HT-29 (cell line): ENCODE results near the gene GARNL3. TPM values are rescaled to one million over a fixed set of nuclear protein-coding genes. Genes with fewer than 3 reads are reported as not detected.

ENCODE experiments used
- DNase-seq: peaks from one replicate; pipeline ENCODE4 v3.0.0-alpha.2; 2015; ENCODE audit warnings: low spot score
- total RNA-seq: library from RNA; depleted of rRNA; stranded (reverse); fragments of >200 nt; shearing (Covaris generic); gene quantifications from 2 replicates; pipeline ENCODE4 v1.2.3, GENCODE V29; 2014; rRNA removed

GARNL3 gene, protein sequence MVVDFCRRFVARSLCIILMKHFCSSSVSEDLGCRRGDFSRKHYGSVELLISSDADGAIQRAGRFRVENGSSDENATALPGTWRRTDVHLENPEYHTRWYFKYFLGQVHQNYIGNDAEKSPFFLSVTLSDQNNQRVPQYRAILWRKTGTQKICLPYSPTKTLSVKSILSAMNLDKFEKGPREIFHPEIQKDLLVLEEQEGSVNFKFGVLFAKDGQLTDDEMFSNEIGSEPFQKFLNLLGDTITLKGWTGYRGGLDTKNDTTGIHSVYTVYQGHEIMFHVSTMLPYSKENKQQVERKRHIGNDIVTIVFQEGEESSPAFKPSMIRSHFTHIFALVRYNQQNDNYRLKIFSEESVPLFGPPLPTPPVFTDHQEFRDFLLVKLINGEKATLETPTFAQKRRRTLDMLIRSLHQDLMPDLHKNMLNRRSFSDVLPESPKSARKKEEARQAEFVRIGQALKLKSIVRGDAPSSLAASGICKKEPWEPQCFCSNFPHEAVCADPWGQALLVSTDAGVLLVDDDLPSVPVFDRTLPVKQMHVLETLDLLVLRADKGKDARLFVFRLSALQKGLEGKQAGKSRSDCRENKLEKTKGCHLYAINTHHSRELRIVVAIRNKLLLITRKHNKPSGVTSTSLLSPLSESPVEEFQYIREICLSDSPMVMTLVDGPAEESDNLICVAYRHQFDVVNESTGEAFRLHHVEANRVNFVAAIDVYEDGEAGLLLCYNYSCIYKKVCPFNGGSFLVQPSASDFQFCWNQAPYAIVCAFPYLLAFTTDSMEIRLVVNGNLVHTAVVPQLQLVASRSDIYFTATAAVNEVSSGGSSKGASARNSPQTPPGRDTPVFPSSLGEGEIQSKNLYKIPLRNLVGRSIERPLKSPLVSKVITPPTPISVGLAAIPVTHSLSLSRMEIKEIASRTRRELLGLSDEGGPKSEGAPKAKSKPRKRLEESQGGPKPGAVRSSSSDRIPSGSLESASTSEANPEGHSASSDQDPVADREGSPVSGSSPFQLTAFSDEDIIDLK
- total RNA-seq = 0.56 and 1.3 TPM in 2 replicates

DNA sequence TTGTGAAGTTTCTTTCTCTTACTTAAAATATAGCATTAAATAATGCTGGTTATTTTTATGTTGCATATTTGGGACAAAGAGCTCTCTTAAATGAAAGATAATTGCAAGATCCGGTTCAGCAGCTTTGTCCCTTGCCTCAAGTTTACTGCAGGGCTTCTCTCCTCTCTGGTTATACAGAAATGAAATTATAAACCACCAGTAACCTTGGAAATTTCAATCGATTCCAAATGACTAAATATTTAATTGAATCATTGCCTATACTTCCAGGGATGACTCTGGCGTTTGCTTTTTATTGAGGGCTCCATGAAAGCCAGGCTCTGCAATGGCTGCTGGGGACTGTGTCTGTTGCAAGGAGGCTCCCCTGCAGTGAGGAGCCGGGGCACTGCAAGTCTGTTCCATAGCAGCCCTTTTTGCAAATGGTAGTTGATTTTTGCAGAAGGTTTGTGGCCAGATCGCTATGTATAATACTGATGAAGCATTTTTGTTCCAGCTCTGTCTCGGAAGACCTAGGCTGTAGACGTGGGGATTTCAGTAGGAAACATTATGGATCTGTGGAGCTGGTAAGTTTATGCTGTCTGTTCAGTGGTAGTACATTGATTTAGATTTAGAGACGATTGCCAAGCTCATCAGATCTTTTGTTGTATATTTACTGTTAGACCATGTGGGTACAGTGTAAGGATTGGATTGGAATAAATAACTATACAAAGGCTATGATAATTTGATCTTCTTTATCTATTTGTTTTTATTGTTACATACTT is at the start of gene GARNL3:
GARNL3 (plus strand) TSS at position 313 of the 758 bp plus-strand sequence; CDS start at position 417, 104 bp downstream.
- no peak for DNase-seq

DNA sequence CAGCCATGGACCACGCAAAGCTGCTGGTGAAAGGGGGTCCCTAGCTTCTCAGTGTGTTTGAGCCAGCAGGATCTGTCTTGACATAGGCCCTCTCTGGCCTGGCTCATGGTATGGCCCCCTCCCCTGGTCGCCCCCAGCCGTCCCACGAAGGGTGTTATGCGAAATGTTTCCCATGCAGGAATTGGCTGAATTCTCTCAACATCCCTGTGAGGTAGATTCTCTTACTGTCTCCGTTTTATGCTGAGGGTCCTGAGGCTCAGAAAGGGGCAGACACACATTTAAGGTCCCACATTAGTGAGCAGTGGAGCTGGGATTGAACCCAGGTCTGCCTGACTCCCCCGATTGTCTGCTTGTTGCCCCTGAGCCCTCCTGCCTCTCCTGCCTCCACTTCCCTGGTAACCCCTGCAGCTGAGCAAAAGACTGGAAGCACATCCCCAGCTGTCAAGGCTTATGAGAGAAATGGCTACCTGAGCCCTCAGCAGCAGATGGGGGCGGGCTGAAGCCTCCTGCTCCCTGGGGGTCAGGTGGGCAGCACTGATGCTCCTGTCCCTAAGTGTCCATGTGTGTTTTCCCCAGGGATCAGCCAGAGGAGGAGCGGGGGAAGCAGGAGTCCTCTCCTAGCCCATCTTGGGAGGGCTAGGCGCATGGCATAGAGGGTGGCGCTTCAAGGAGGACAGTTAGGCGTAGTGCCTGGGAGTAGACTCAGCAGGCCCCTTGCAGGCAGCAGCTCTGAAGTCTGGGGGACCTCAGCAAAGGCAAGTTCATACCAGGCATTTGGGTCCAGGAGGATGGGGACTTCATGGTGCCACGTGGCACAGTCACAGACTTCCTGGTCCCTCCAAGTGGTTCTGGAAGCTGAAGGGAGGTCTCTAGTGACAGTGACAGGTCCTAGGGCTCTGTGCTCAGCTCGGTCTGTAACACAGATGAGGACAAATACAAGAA is 49.0 kb upstream of the GARNL3 start:
- DNase-seq = no peak

DNA sequence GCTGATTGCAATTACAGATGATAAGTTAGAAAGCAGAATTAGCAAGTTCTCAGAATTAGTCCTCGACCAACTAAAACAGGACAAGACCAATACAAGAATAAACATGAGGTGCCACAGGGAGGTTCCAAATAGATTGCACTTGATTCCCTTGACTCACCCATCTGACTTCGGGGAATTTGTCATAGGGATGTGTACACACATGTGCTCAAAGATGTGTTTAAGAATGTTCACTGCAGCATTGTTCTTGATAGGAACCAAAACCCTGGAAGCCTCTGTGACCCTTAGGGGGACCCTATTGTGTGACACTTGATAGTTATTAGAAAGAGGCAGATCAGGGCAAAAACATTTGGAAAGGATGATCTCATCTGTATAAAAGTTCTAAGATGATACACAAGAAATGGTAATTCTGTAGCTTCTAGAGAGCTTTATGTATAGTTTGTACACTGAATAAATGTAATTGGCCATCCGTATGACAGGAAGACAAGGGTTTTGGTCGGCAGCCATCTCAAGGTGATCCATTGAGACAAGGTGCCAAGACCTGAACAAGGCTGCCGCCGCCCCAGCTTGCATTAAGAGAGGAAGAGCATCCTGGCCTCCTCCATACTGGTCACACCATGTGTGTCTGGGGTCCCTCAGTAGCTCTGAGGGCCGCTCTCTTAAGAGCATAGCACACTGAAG is 48.2 kb upstream of the GARNL3 start:
- DNase-seq = no peak

DNA sequence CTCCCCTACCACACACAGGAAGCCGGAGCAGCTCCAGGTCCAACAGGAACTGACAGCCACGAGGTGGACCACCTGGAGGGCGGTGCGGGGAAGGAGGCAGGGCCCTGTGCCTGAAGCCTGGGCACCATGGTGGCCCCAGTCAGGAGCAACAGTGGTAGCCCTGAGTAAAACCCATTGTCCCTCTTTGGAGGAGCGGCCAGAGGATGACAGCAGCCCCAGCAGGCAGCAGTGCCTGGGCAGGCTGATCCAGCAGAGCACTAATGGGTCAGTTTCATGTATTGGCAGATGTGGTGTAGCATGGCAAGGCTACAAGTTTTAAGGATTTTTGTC is 47.7 kb upstream of the GARNL3 start:
- no peak for DNase-seq

DNA sequence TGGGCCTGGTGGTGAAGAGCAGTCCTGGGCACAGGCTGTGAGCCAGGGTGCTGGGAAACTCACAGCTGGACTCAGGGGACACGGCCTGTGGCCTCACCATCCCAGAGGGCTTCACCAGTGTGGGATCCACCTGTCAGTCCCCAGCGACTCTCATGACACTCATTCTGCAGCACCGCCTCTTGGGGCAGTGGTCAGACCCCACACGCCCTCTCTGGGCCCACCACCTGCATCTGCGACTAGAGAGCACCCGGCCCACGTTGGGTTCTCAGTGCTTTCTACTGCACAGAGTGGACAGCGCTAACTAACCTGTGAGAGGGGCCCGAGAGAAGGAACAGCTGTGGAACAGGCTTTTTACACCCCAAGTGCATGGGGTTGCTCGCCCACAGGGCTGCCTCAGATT is 45.8 kb upstream of the GARNL3 start:
- DNase-seq = no peak

DNA sequence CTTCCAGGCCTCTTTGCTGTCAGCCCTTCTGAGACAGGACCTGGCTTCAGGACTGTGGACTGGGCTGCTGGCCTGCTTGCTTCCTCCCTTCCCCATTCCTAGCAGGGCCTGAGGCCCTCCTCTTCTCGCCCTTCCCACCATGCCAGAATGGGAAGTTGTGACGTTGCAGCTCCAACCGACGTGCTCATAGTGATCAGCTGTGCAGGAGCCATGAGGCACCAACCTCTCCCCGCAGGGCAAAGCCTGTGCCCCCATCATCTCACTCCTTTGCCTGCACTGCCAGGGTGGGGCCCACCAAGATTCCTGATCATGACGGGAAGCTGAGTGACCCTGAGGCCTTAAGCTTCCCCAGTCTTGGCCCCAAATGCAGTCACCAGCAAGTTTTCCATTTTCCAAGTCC is 45.1 kb upstream of the GARNL3 start:
- no peak for DNase-seq

DNA sequence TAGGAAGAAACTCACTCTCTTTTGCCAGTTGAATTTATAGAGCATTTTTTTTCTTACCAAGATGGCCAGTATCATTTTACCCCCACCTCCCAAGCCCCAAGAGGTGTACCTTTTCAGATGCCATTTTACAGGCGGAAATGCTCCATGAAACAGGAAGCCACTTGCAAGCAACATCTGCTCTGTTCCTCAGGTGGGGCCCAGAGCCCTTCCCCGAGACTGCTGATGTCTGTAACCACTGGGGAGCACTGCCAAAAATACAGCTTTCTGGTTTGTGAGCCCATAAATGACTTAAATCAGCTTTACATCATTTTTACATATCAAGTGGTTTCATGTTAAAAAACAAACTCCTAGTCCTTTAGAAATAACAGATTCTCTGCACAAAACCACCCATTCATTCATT is 42.9 kb upstream of the GARNL3 start:
- DNase-seq = no peak

DNA sequence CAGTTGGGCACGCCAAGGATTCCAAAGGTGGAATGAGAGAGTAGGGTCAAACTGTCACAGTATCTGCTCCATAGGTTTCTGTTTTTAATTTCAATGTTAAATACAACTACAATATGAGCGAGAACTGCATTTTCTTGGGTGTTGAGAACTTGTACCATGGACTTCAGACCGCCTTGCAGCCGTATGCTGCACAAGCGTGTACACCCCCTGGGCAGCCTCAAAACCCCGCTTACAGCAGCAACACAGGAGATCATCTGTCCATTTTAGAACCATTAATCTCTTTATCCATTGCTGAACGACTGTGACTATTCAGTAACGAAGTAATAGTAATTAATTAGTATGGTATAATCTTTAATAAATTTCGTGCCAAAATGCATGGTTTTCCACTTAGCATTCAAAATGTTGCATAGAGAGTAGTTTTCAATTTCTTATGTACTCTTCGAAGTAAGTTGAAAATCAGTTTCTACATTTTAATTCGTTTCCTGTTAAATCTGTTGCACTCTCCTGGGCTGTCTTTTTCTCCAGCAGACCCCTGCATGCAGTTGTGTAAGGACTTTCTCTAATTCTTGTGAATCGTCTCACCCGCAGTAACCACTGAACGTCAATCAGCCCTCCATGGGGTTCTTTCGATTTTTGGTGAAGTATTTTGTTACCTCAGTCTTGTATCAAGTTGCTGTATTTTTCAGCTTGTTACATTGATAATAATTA is 42.0 kb upstream of the GARNL3 start:
- DNase-seq = no peak

DNA sequence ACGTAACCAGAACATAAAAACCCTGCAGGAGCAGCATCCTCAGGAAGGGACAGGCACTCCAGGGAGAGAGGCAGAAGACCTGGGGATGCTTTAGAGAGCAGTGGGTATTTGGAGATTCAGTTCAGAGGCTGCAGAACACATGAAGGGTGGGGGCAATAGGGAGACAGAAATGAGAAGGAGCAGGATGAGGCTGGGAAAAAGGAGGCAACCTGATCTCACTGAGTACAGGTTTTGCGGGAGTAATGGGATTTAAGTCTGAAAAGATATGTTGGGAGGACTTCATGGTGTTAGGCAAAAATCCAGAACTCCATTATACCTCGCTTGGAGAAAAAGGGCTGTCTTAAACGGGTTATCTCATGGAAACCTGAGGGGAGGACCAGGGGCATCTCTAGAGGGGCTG is 41.3 kb upstream of the GARNL3 start:
- DNase-seq = no peak

DNA sequence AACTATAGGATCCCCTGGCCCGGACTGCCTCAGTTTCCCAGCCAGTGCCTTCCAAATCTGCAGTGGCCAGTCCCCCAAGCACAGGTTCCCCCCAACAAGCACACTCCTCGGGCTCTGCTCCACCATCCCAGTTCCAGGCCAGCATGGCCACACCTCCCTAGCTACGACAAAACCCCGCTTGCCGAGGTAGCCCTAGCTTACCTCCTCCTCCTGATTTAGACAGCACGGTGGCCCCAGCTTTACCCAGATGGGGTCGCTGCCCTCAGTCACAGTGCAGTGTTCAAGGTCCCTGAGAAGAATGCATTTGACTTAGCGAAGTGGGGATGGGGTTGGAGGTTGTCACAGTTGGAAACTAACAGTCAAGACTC is 40.8 kb upstream of the GARNL3 start:
- no peak for DNase-seq

DNA sequence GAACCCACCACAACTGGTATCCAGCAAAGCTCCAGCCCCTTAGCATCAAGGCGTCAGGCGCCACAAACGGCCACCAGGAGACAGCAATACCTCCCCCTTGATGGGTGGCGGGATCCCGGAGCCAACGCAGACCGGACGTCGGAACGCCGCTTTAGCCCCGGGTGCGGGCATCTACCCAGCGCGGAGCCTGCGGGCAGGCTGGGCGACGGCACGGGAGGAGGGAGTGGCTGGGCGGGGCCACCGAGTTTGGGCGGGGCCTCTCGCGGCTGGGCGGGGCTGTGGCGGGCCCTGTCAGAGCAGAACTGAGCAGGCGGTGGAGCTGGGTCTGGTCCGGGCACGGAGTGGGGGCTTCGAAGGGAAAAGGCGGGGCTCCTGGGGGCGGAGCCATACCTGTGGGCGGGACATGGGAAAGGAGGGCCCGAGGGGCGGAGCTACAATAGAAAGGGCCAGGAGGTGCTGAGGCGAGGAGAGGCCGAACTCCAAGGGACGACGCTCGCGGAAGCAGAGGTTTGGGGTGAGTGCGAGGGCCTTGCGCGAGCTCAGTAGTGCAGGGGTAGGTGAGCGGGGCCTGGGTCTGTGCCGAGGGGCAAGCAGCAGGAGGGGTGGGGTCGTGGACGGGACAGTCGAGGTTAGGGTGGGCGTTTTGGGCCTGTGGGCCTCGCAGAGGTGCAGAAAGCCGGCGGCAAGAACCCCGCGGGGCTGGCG is 40.2 kb upstream of the GARNL3 start:
- DNase-seq = peak; percentile 77

DNA sequence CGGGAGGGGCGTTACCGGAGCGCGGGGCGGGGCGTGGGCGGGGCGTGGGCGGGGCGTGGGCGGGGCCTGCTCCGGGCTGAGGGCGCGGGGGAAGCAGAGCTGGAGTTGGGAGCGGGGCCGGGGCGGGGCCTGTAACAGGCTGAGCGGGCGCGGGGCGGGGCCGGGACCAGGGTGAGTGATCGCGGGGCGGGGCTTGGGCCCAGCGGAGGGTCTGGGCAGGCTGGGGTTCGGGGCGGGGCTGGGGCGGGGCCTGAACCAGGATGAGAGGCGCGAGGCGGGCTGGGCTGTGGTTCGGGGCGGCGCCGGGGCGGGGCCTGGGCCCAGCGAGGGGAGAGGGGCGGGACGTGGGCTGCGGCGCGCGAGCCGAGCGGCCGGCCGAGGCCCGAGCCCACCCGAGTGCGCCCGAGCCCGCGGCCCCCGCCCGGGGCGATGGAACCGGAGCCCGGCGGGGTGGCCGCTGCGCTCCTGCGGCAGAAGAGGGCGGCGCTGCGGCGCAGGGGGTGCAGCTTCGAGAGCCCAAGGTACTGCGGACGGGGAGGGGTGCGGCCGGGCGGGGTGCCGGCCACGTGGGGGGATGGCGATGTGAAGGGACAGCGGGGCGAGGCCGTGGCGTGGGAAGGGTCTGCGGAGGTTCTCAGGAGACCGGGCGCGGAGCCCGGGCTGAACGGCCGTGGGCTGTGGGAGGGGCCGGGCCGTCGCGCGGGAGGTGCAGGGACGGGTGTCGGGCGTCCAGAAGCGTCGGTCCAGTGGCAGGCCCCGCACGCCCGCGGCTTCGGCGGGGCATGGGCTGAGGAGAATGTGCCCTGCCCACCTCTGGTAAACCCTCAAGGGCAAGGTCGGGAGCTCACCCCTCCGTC is 39.5 kb upstream of the GARNL3 start:
- peak; percentile 84 for DNase-seq

DNA sequence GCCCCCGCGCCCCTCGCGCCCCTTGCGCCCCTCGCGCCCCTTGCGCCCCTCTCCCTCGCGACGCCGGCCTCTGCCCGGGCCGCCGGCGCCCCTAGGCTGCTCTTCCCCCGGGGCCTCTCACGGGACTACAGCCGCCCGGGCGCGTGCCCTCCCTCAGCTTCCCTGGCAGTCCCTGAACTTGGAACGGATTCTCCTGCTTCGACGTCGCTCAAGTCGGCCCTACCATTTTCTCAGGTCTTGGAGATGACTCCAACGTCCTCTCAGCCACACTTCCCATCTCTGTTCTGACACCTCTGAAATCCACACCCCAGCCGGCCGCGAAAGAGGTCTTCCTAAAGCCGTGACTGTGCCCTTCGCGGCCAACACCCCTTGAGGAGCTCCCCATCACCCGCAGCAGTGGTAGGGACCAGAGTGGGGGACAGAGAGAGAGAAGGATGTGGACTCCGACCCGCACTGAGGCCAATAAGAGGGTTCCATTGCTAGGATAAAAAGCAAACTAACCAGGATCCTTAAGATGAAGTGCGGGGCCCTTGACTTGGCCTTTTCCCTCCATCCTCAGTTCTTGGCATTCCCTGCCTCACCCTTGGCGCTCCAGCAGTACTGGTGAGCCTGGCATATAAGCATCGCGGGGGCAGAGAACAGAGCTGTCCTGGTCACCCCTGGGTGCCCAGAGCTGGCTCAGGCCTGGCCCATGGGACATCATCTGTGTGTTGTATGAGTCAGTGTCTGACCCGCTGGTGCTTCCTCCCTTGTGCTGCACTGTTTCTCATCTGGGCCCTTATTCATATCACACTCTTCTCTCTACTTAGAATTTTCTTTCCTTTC is 38.6 kb upstream of the GARNL3 start:
- DNase-seq = no peak

DNA sequence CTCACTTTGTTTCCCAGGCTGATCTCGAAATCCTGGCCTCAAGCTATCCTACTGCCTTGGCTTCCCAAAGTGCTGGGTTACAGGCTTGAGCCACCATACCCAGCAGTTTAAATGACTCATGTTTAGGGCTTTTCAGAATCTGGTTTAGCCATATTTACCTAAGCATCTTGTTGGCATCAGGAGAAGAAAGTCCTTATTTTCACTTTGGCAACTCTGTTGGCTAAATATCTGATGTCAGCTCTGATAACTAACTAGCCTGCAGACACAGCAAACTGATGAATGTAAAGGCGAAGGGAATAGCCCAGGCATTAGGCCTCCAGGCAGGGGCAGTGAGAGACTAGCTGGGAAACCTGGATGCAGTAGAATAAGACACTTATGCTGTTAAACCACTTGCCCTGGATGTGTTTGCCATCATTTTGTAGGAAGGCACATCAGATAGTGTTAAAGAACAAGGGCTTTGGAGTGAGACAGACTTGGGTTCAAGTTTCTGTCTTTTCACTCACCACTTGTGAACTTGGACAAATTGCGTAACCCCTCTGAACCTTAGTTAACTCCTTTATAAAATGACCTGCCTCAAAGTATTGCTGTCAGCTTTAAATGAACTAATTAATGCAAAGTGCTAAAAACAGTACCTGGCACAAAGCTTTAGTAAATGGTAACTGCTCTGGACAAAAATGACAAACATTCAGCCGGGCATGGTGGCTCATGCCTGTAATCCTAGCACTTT is 34.7 kb upstream of the GARNL3 start:
- DNase-seq = no peak

DNA sequence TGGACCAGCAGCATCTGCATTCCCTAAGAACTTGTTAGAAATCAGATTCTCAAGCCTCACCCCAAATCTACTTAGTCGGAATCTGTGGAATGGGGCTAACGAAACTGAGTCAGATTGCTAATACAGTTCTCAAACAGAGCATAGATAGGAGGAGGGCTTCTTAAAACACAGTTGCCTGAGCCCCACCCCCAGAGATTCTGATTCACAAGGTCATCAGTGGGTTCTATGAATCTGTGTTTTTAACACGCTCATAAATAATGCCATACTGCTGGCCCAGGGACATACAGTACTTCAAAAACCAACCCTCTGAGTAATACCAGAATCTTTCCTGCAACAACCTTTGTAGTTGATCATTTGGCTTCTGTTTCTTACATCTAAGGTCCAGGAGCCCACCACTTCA is 32.9 kb upstream of the GARNL3 start:
- DNase-seq = no peak

DNA sequence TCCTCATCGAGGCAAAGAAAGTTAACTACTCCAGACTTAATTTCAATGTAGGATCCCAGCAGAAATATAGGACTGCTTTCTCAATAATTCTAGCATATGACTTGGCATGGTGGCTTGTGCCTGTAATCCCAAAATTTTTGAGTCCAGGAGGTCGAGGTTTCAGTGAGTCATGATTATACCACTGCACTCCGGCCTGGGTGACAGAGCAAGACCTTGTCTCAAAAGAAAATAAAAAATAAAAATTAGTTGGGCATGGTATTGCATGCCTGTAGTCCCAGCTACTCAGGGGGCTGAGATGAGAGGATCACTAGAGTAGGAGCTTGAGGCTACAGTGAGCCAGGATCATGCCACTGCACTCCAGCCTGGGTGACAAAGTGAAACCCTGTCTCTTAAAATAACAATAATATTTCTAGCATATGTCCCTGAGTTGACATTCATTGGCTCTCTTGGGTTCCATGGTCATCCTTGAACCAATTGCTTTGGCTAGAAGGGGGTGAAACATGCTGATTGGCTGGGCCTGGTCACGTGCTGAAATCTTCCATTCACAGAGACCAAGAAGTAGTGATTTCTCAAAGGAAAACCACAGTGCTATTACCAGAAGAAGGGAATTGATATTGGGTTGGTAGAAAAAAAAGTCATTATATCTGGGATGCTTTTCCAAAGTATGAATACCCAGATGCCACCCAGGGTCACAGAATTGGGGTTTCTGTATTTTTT is 31.6 kb upstream of the GARNL3 start:
- DNase-seq = no peak
